NCI-H2196 treated with DMSO at 0.1 percent for 48 hours (cell line): ENCODE measurements around the gene AMBP.
"Not testable (repeated sequence)": the region's sequence is repeated elsewhere in the genome, so short reads cannot be mapped to it uniquely, and the experiment has no call there.

Source experiments
- DNase-seq: peaks from one replicate; lab custom pipeline; 2025; ENCODE audit not compliant: unreplicated experiment; lab: John Stamatoyannopoulos, UW

AMBP gene

GRCh38 chr9:114092336-114092735, 14.2 kb upstream of the AMBP start:
- no peak for DNase-seq

- no peak for DNase-seq
These were observed 13.6 kb upstream of the AMBP start for GRCh38 chr9:114091711-114092110.

GRCh38 chr9:114090798-114091197, 12.7 kb upstream of the AMBP start:
- no peak for DNase-seq

- DNase-seq: no peak
These were observed 11.2 kb upstream of the AMBP start for GRCh38 chr9:114089206-114089840.

- DNase-seq: no peak
These were observed 10.6 kb upstream of the AMBP start for GRCh38 chr9:114088571-114089170.

GRCh38 chr9:114087721-114088120, 9.6 kb upstream of the AMBP start:
- no peak for DNase-seq

GRCh38 chr9:114086607-114087006, 8.5 kb upstream of the AMBP start:
- DNase-seq: no peak

GRCh38 chr9:114086009-114086408, 7.9 kb upstream of the AMBP start:
- DNase-seq: no peak

GRCh38 chr9:114085387-114085789, 7.3 kb upstream of the AMBP start:
- DNase-seq: no peak

GRCh38 chr9:114084282-114085073, 6.4 kb upstream of the AMBP start:
- DNase-seq: no peak

GRCh38 chr9:114083666-114084065, 5.6 kb upstream of the AMBP start:
- no peak for DNase-seq

- DNase-seq: not testable (repeated sequence)
These were observed 4.8 kb upstream of the AMBP start for GRCh38 chr9:114082763-114083412.

GRCh38 chr9:114082017-114082762, 4.1 kb upstream of the AMBP start:
- peak; percentile 68 for DNase-seq

- DNase-seq: no peak
These were observed 3.4 kb upstream of the AMBP start for GRCh38 chr9:114081441-114082016.

GRCh38 chr9:114080773-114081440, 2.8 kb upstream of the AMBP start:
- no peak for DNase-seq

- DNase-seq: no peak
These were observed 2.2 kb upstream of the AMBP start for GRCh38 chr9:114080195-114080772.

- no peak for DNase-seq
These were observed 669 bp upstream of the AMBP start for GRCh38 chr9:114078781-114079156.

- DNase-seq: no peak
These were observed 800 bp downstream of the AMBP start for GRCh38 chr9:114077162-114077837.
